ENCODE data around the gene DCX. TPM values are rescaled to one million over a fixed set of nuclear protein-coding genes. Genes with fewer than 3 reads are reported as not detected.

The DCX gene
- polyA plus RNA-seq, 1 experiment: not detected

DNA sequence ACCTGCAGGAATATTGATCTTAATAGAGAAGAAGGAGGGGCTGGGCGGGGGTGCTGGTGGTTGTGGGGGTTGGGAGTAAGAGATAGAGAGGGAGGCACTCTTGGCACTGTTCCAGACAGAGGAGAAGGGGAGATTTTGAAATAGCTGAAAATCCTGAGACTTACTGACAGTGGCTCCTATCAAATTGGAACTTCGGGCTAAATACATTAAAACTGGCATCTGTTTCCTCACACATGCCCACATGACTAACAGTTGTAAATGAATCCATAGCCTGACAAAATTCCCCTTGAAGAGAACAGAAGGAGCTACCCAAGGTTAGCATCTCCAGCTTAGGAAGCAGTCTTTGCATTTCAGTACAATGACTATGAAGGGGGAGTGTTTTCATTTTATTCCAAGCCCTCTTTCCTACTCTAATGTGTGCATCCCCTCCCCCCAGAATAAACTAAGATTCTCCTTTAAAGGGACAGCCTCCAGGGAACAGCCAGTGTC is 1.4 kb downstream of the DCX start:
- ChIA-PET CTCF (no interaction called here), POLR2A (no interaction called here)
- Histone ChIP-seq H3K27me3 (ENCODE audit: control insufficient read depth, insufficient read depth, low read length) (no peaks in the 10 kb centered on the region), H3K27ac (ENCODE audit: low read depth, low read length) (no peak overlapping the region), H3K9me3 (ENCODE audit: control insufficient read depth, insufficient read depth, low read length) (no peaks in the 10 kb centered on the region), H3K4me3 (ENCODE audit: low read depth, low read length) (no peak overlapping the region)
- DNase-seq (ENCODE audit: low read depth, low spot score): no peak
- TF ChIP-seq, protein P1, sequence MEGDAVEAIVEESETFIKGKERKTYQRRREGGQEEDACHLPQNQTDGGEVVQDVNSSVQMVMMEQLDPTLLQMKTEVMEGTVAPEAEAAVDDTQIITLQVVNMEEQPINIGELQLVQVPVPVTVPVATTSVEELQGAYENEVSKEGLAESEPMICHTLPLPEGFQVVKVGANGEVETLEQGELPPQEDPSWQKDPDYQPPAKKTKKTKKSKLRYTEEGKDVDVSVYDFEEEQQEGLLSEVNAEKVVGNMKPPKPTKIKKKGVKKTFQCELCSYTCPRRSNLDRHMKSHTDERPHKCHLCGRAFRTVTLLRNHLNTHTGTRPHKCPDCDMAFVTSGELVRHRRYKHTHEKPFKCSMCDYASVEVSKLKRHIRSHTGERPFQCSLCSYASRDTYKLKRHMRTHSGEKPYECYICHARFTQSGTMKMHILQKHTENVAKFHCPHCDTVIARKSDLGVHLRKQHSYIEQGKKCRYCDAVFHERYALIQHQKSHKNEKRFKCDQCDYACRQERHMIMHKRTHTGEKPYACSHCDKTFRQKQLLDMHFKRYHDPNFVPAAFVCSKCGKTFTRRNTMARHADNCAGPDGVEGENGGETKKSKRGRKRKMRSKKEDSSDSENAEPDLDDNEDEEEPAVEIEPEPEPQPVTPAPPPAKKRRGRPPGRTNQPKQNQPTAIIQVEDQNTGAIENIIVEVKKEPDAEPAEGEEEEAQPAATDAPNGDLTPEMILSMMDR (IDR thresholded peaks at IDR 0.05; ENCODE audit: low read depth, low read length): no peak

DNA sequence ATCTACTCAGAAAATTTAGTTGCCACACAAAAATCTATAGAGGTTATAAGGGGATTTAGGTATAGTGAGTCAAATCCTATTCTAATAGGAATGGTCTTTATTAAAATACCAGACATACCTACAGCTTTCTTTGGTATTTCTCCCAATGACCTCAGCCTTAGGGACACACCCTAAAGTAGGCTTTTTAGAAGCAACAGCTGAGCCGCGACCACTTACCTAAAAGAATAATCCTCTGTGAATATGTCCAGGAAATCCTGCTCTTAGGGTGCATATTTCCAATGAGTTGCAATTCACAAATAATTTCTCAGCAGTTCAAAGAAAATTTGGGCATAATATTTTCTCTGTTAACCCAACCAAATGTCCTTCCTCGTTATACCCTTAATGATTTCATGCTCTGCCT is 2.7 kb downstream of the DCX start:
- H3K9me3 ChIP-seq (ENCODE audit: control insufficient read depth, insufficient read depth, low read length): no peaks in the 10 kb centered on the region
- H3K27ac ChIP-seq (ENCODE audit: low read depth, low read length): no peak overlapping the region
- H3K4me3 ChIP-seq (ENCODE audit: low read depth, low read length): no peak overlapping the region
- no peak for DNase-seq (ENCODE audit: low read depth, low spot score)
- ChIA-PET CTCF (no interaction called here), POLR2A (no interaction called here)
- TF ChIP-seq, protein P1 (IDR thresholded peaks at IDR 0.05; ENCODE audit: low read depth, low read length): no peak
- H3K27me3 ChIP-seq (ENCODE audit: control insufficient read depth, insufficient read depth, low read length): no peaks in the 10 kb centered on the region

DNA sequence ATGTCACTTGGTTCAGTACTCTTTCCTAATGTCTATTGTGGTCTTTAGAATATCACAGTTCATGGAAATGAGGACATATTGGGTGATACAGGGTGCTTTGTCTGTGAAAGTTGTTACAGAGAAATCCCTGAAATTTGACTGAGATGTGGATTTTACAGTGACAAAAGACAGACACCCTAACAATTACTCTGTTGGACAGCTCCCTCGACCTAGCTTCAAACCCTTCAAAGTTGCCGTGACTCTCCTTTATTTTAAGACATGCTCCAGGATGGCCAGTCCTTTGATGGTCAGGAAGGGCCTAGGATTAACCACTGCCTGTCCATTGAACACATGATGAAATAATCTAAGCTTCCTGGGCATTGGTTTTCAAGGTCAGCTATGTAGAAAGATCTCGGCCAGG is 4.0 kb downstream of the DCX start:
- no peaks in the 10 kb centered on the region for H3K9me3 ChIP-seq (ENCODE audit: control insufficient read depth, insufficient read depth, low read length)
- no peak overlapping the region for H3K4me3 ChIP-seq (ENCODE audit: low read depth, low read length)
- DNase-seq (ENCODE audit: low read depth, low spot score): no peak
- ChIA-PET POLR2A (no interaction called here), CTCF (no interaction called here)
- no peaks in the 10 kb centered on the region for H3K27me3 ChIP-seq (ENCODE audit: control insufficient read depth, insufficient read depth, low read length)
- H3K27ac ChIP-seq (ENCODE audit: low read depth, low read length): no peak overlapping the region
- TF ChIP-seq, protein P1 (IDR thresholded peaks at IDR 0.05; ENCODE audit: low read depth, low read length): no peak

DNA sequence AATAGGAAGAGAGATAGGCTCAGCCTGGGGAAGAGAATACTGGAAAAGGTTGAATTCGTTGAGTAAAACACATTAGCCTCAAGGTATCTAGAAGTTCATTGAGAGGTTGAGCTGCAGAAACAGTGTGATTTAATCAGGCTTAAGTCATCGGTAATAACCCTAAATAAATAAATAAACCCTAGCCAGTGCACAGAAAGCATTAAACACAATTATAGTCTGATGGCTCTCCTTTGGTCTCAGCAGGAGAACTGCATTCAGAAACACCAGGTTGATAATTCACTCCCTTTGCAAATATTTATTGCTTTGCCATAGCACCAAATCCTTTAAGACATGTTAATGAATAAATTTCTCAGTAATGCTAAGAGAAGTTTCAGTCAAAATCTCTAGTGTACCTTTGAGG is 9.6 kb downstream of the DCX start:
- H3K9me3 ChIP-seq (ENCODE audit: control insufficient read depth, insufficient read depth, low read length): no peaks in the 10 kb centered on the region
- no peak overlapping the region for H3K4me3 ChIP-seq (ENCODE audit: low read depth, low read length)
- TF ChIP-seq, protein P1 (IDR thresholded peaks at IDR 0.05; ENCODE audit: low read depth, low read length): no peak
- no peak overlapping the region for H3K27ac ChIP-seq (ENCODE audit: low read depth, low read length)
- CTCF ChIA-PET: no interaction called here
- H3K27me3 ChIP-seq (ENCODE audit: control insufficient read depth, insufficient read depth, low read length): no peaks in the 10 kb centered on the region
- no peak for DNase-seq (ENCODE audit: low read depth, low spot score)
- POLR2A ChIA-PET: no interaction called here

DNA sequence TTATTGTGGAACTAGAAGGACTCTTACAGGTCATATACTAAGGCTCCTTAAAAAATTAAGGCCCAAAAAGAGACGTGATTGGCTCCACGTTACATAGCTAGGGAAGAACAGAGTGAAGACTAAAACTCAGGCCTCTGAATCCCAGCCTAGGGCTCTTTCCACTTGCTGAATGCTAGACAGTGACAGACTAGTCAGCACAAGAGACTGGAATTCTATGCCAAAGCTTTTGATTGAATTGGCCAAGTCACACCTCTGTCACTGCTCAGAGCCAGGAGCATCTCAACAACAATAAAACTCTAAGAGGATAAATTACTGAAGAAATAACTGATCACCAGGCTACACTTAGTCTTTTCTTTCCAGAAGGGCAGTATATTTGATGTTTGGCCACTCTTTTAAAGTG is 16.8 kb downstream of the DCX start:
- no peaks in the 10 kb centered on the region for H3K9me3 ChIP-seq (ENCODE audit: control insufficient read depth, insufficient read depth, low read length)
- ChIA-PET CTCF (no interaction called here), POLR2A (no interaction called here)

More for the DNA sequence above, 16.8 kb downstream of the DCX start:
- DNase-seq (ENCODE audit: low read depth, low spot score): no peak
- Histone ChIP-seq H3K27me3 (ENCODE audit: control insufficient read depth, insufficient read depth, low read length) (no peaks in the 10 kb centered on the region), H3K27ac (ENCODE audit: low read depth, low read length) (no peak overlapping the region), H3K4me3 (ENCODE audit: low read depth, low read length) (no peak overlapping the region)
- TF ChIP-seq, protein P1 (IDR thresholded peaks at IDR 0.05; ENCODE audit: low read depth, low read length): no peak
